ENCODE measurements around the gene AP3B1. TPM values are rescaled to one million over a fixed set of nuclear protein-coding genes. Genes with fewer than 3 reads are reported as not detected.

The AP3B1 gene
- total and polyA plus RNA-seq, 3 donors from 2014 or later: 32.0 to 77.3 (median 74.0) TPM

GRCh38 chr5:78046006-78046405 is 248.5 kb downstream of the AP3B1 start:
- H3K36me3 ChIP-seq (ENCODE audit: low read depth, missing control alignments): no peaks in the 10 kb centered on the region
- no peaks in the 10 kb centered on the region for H3K4me1 ChIP-seq
- intact Hi-C loops (cut with DNase I; ENCODE audit: low total_unique reads): no loop called here
- no peak for TF ChIP-seq POLR2A (IDR thresholded peaks at IDR 0.05)
- TF ChIP-seq CTCF (IDR thresholded peaks at IDR 0.05): no peak
- no peak overlapping the region for H3K27ac ChIP-seq
- no peak for DNase-seq
- no peaks in the 10 kb centered on the region for H3K27me3 ChIP-seq
- 94 to 97% methylated on average over 9 of the region's 9 CpGs for WGBS, 2 donors
- no peaks in the 10 kb centered on the region for H3K9me3 ChIP-seq
- no peak overlapping the region for H3K4me3 ChIP-seq

- no peak for DNase-seq
- no peak for TF ChIP-seq CTCF (IDR thresholded peaks at IDR 0.05)
- H3K9me3 ChIP-seq: no peaks in the 10 kb centered on the region
- H3K4me1 ChIP-seq: no peaks in the 10 kb centered on the region
- H3K27ac ChIP-seq: no peak overlapping the region
- no peaks in the 10 kb centered on the region for H3K27me3 ChIP-seq
- no peak overlapping the region for H3K4me3 ChIP-seq
- no peaks in the 10 kb centered on the region for H3K36me3 ChIP-seq (ENCODE audit: low read depth, missing control alignments)
- intact Hi-C loops (cut with DNase I; ENCODE audit: low total_unique reads): no loop called here
- 92 to 96% methylated on average over 5 of the region's 5 CpGs for WGBS, 2 donors
Measured at GRCh38 chr5:78041805-78042204, 252.7 kb downstream of the AP3B1 start.

- no peaks in the 10 kb centered on the region for H3K27me3 ChIP-seq
- no peak for TF ChIP-seq POLR2A (IDR thresholded peaks at IDR 0.05)
- TF ChIP-seq CTCF (IDR thresholded peaks at IDR 0.05): no peak
- no peaks in the 10 kb centered on the region for H3K4me1 ChIP-seq
- intact Hi-C loops (cut with DNase I; ENCODE audit: low total_unique reads): no loop called here
- no peak overlapping the region for H3K27ac ChIP-seq
- 84 to 85% methylated on average over 2 of the region's 2 CpGs for WGBS, 2 donors
- no peaks in the 10 kb centered on the region for H3K9me3 ChIP-seq
- DNase-seq: no peak
- H3K4me3 ChIP-seq: no peak overlapping the region
- no peaks in the 10 kb centered on the region for H3K36me3 ChIP-seq (ENCODE audit: low read depth, missing control alignments)
Measured at GRCh38 chr5:78025540-78025939, 269.0 kb downstream of the AP3B1 start.

GRCh38 chr5:78019744-78020143 is 274.8 kb downstream of the AP3B1 start:
- TF ChIP-seq POLR2A (IDR thresholded peaks at IDR 0.05) (no peak), CTCF (IDR thresholded peaks at IDR 0.05) (no peak)
- WGBS, 2 donors: 81 to 85% methylated on average over 5 of the region's 5 CpGs

GRCh38 chr5:78016863-78017529 is 277.5 kb downstream of the AP3B1 start:
- Histone ChIP-seq H3K9me3 (no peaks in the 10 kb centered on the region), H3K4me1 (no peaks in the 10 kb centered on the region), H3K4me3 (no peak overlapping the region), H3K27ac (no peak overlapping the region), H3K27me3 (no peaks in the 10 kb centered on the region), H3K36me3 (ENCODE audit: low read depth, missing control alignments) (no peaks in the 10 kb centered on the region)
- no peak for DNase-seq
- intact Hi-C loops (cut with DNase I; ENCODE audit: low total_unique reads): no loop called here
- WGBS, 2 donors: 70 to 77% methylated on average over 3 of the region's 3 CpGs
- TF ChIP-seq POLR2A (IDR thresholded peaks at IDR 0.05) (no peak), CTCF (IDR thresholded peaks at IDR 0.05) (no peak)

More at GRCh38 chr5:78019744-78020143, 274.8 kb downstream of the AP3B1 start:
- intact Hi-C loops (cut with DNase I; ENCODE audit: low total_unique reads): no loop called here
- Histone ChIP-seq H3K27me3 (no peaks in the 10 kb centered on the region), H3K4me1 (no peaks in the 10 kb centered on the region), H3K27ac (no peak overlapping the region), H3K9me3 (no peaks in the 10 kb centered on the region), H3K36me3 (ENCODE audit: low read depth, missing control alignments) (no peaks in the 10 kb centered on the region), H3K4me3 (no peak overlapping the region)
- no peak for DNase-seq

All from testis (tissue), 3 donors.